Heart right ventricle (tissue), 16 donors: ENCODE measurements around the gene TAPT1. TPM values are rescaled to one million over a fixed set of nuclear protein-coding genes. Genes with fewer than 3 reads are reported as not detected.

Source experiments
- ATAC-seq, 8 donors: fragments of 200-7000 bp; cut with Tn5 transposase; one replicate each; pipeline ENCODE4 v1.9.1; 2020; ENCODE audit warnings: mild to moderate bottlenecking in 8 of 8, moderate library complexity in 8 of 8, moderate number of reproducible peaks in 1 of 8
- DNase-seq, 2 donors: peaks; one replicate each; pipeline ENCODE4 v3.0.0-alpha.2; 2020
- H3K27ac ChIP-seq, 10 donors: fragments of 200-600 bp; sonication (generic) in 2 of 10; one replicate each; pipeline versions ENCODE4 v1.5.0 to v1.8.0; 2020 to 2022; ENCODE audit warnings: mild to moderate bottlenecking in 3 of 10
- H3K27me3 ChIP-seq, 7 donors: fragments of 200-600 bp; one replicate each; pipeline ENCODE4 v1.8.0; 2021 to 2022; ENCODE audit warnings: mild to moderate bottlenecking in 2 of 7
- H3K36me3 ChIP-seq, 9 donors: fragments of 200-600 bp; sonication (generic) in 1 of 9; one replicate each; pipeline versions ENCODE4 v1.5.0 to v1.8.0; 2020 to 2022; ENCODE audit warnings: mild to moderate bottlenecking in 2 of 9
- H3K4me1 ChIP-seq, 9 donors: fragments of 200-600 bp; sonication (generic) in 1 of 9; one replicate each; pipeline versions ENCODE4 v1.5.0 to v1.8.0; 2020 to 2022; ENCODE audit warnings: mild to moderate bottlenecking in 4 of 9
- H3K4me3 ChIP-seq, 10 donors: fragments of 200-600 bp; sonication (generic) in 2 of 10; one replicate each; pipeline versions ENCODE4 v1.5.0 to v1.8.0; 2020 to 2022; ENCODE audit warnings: mild to moderate bottlenecking in 7 of 10, moderate library complexity in 2 of 10
- H3K9me3 ChIP-seq, 11 donors: fragments of 200-600 bp in 10 of 11; sonication (generic) in 2 of 11; one replicate each; pipeline versions ENCODE4 v1.5.0 to v1.8.0; 2013 to 2022; ENCODE audit warnings: mild to moderate bottlenecking in 2 of 11, control low read depth in 1 of 11, moderate library complexity in 1 of 11
- CTCF ChIP-seq, 9 donors: fragments of 200-600 bp; sonication (generic) in 2 of 9; IDR thresholded peaks; one replicate each; pipeline versions ENCODE4 v1.5.0 to v1.8.0; 2021 to 2022; ENCODE audit warnings: antibody characterized with exemption in 9 of 9, mild to moderate bottlenecking in 5 of 9, moderate library complexity in 1 of 9
- WGBS, 2 donors: extraction: QIAGEN DNeasy Blood & Tissue Kit; methylation state at CpG; one replicate each; pipeline ENCODE4 v1.1.7; 2013; ENCODE audit warnings: inconsistent platforms in 1 of 2; 5-methylcytosine and 5-hydroxymethylcytosine counted together
- intact Hi-C, 10 donors: fragments of 100-400 bp; cut with DNase I; formaldehyde crosslinking; loops; one replicate each; pipeline versions ENCODE4 v1.11.1 to v1.14.2; 2022
- polyA plus RNA-seq, 2 donors: library from polyadenylated mRNA; stranded (reverse); fragments of 200-250 nt; gene quantifications; one replicate each; pipeline ENCODE4 v1.2.3, GENCODE V29; 2013
- total RNA-seq, 10 donors: library from RNA; stranded (reverse); fragmentation: NEBNext Ultra II Directional in 3 of 10; extraction: Animal tissue kit (Norgen Biotek cat#: 25700) in 3 of 10; gene quantifications; one replicate each; pipeline versions ENCODE4 v1.2.1 to v1.2.4, GENCODE V29; 2021 to 2023
- donor health status: Arrhythmogenic right ventricular cardiomyopathy.
- donor health status: ischemic (EF 13 %, LVEDD 7.1; RV severe dilation, severe dysfunction).
- donor health status: healthy with polysubstance abuse.
- donor health status: DM: no; HTN: yes; CAD: no.
- donor health status: DM: no; HTN: no; CAD: no.
- donor health status: ischemic (EF 25% LVEDD 6.9; RV normal size, moderate dysfunction).
- donor health status: ischemic (EF 25% LVEDD 5.7; RV mildly dilated, moderate dysfunction).
- donor health status: healthy.
- donor health status: DM: yes; HTN: yes; CAD: no.
- donor health status: Ischemic cardiomyopathy.
- donor health status: ischemic (EF 35%, LVEDD 5.7; RV mildly dilated, moderate dysfunction).
- donor health status: nonischemic (EF 11% LVEDD 7.7; RV severe dilation, severe dysfunction).
- donor health status: DM: yes; HTN: yes; CAD: no.
- donor health status: PGD.
- donor health status: ischemic (EF 29% LVEDD 5.4; RV normal size, mild dysfunction).
- donor health status: nonischemic (EF 23%, LVEDD 6.1; RV moderate dilation, normal function).

Gene TAPT1
- total and polyA plus RNA-seq, 12 donors = 14.3 to 44.8 (median 35.6) TPM

- H3K4me1 ChIP-seq = peaks cover 0 to 2% (median 0%) of the 10 kb centered on the region in 9 donors
- H3K4me3 ChIP-seq = no peak overlapping the region
- ATAC-seq = no peak
- WGBS, 2 donors = 93 to 95% methylated on average over 7 of the region's 7 CpGs
- intact Hi-C loops = no loop called here
- H3K36me3 ChIP-seq = peaks cover 0 to 100% (median 47%) of the 10 kb centered on the region in 9 donors
- H3K27ac ChIP-seq = no peak overlapping the region
- H3K27me3 ChIP-seq = no peaks in the 10 kb centered on the region
- H3K9me3 ChIP-seq = no peaks in the 10 kb centered on the region
- no peak for TF ChIP-seq CTCF (IDR thresholded peaks at IDR 0.05)
- no peak for DNase-seq
These were observed 60.3 kb downstream of the TAPT1 start for GRCh38 chr4:16165931-16166330.

- no peak for ATAC-seq
- 91 to 94% methylated on average over 4 of the region's 4 CpGs for WGBS, 2 donors
- H3K4me3 ChIP-seq = no peak overlapping the region
- H3K27ac ChIP-seq = no peak overlapping the region
- peaks cover 0 to 24% (median 3%) of the 10 kb centered on the region in 9 donors for H3K4me1 ChIP-seq
- peaks cover 0 to 82% (median 31%) of the 10 kb centered on the region in 9 donors for H3K36me3 ChIP-seq
- H3K27me3 ChIP-seq = no peaks in the 10 kb centered on the region
- no peak for DNase-seq
- intact Hi-C loops = loop anchor here in 1 of 10 donors (5.0 kb wide), 1 partner anchor 81 kb away; the partner anchor contains the start of gene PROM1
- TF ChIP-seq CTCF (IDR thresholded peaks at IDR 0.05) = no peak
- peaks cover 0 to 4% (median 0%) of the 10 kb centered on the region in 11 donors for H3K9me3 ChIP-seq
These were observed 63.4 kb downstream of the TAPT1 start for GRCh38 chr4:16162891-16163290.

- Histone ChIP-seq H3K4me1 (peaks cover 0 to 31% (median 3%) of the 10 kb centered on the region in 9 donors), H3K4me3 (no peak overlapping the region), H3K36me3 (peaks cover 0 to 72% (median 31%) of the 10 kb centered on the region in 9 donors), H3K9me3 (peaks cover 0 to 4% (median 0%) of the 10 kb centered on the region in 11 donors), H3K27ac (no peak overlapping the region), H3K27me3 (no peaks in the 10 kb centered on the region)
- peak in 2 of 9 donors; percentile 15 to 16 for TF ChIP-seq CTCF (IDR thresholded peaks at IDR 0.05)
- 85 to 87% methylated on average over 6 of the region's 6 CpGs for WGBS, 2 donors
- intact Hi-C loops = loop anchor here in 1 of 10 donors (5.0 kb wide), 1 partner anchor 80 kb away; the partner anchor contains the start of gene PROM1
- DNase-seq (no peak), ATAC-seq (no peak)
These were observed 64.3 kb downstream of the TAPT1 start for GRCh38 chr4:16161851-16162408.

GRCh38 chr4:16160457-16160856 is 65.8 kb downstream of the TAPT1 start:
- Histone ChIP-seq H3K36me3 (peaks cover 0 to 58% (median 18%) of the 10 kb centered on the region in 9 donors), H3K27ac (no peak overlapping the region), H3K4me1 (peaks cover 3 to 38% (median 11%) of the 10 kb centered on the region in 9 donors), H3K27me3 (no peaks in the 10 kb centered on the region), H3K9me3 (peaks cover 0 to 4% (median 0%) of the 10 kb centered on the region in 11 donors), H3K4me3 (no peak overlapping the region)
- ATAC-seq (no peak), DNase-seq (no peak)
- no peak for TF ChIP-seq CTCF (IDR thresholded peaks at IDR 0.05)
- 47 to 56% methylated on average over 3 of the region's 3 CpGs for WGBS, 2 donors
- intact Hi-C loops = loop anchor here in 1 of 10 donors (5.0 kb wide), 1 partner anchor 78 kb away; the partner anchor contains the start of gene PROM1
